H9 (cell line): ENCODE data around the gene MUS81. TPM values are rescaled to one million over a fixed set of nuclear protein-coding genes. Genes with fewer than 3 reads are reported as not detected.

ENCODE experiments used
- DNase-seq: peaks from one replicate; pipeline ENCODE4 v3.0.0-alpha.2; 2017
- H2AFZ ChIP-seq: one replicate; pipeline ENCODE4 v1.6.1; 2013; ENCODE audit warnings: mild to moderate bottlenecking, low read length, control low read depth, moderate library complexity
- H2AK5ac ChIP-seq: 2 replicates; pipeline ENCODE4 v1.6.1; 2013; ENCODE audit warnings: low read length, control low read depth, mixed read lengths; ENCODE audit not compliant: insufficient read length
- H2BK120ac ChIP-seq: one replicate; pipeline ENCODE4 v1.6.1; 2013; ENCODE audit warnings: low read depth, mild to moderate bottlenecking, low read length, control low read depth, inconsistent platforms; ENCODE audit not compliant: poor library complexity, severe bottlenecking
- H2BK12ac ChIP-seq: 2 replicates; pipeline ENCODE4 v1.6.1; 2013; ENCODE audit warnings: low read length, control low read depth, mixed read lengths, low read depth; ENCODE audit not compliant: insufficient read length
- H2BK15ac ChIP-seq: 2 replicates; pipeline ENCODE4 v1.6.1; 2013; ENCODE audit warnings: low read depth, low read length, control low read depth
- H2BK20ac ChIP-seq: one replicate; pipeline ENCODE4 v1.6.1; 2013; ENCODE audit warnings: low read depth, mild to moderate bottlenecking, low read length, control low read depth, inconsistent platforms; ENCODE audit not compliant: poor library complexity, severe bottlenecking
- H2BK5ac ChIP-seq: 2 replicates; pipeline ENCODE4 v1.6.1; 2013; ENCODE audit warnings: low read length, control low read depth, mixed read lengths; ENCODE audit not compliant: insufficient read length
- H3K14ac ChIP-seq: 2 replicates; pipeline ENCODE4 v1.6.1; 2013; ENCODE audit warnings: low read length, control low read depth; ENCODE audit not compliant: insufficient read depth
- H3K18ac ChIP-seq: 2 replicates; pipeline ENCODE4 v1.6.1; 2013; ENCODE audit warnings: low read depth, mild to moderate bottlenecking, mixed read lengths, low read length, control low read depth; ENCODE audit not compliant: insufficient read length
- H3K23ac ChIP-seq: 2 replicates; pipeline ENCODE4 v1.6.1; 2013; ENCODE audit warnings: low read length, control low read depth, mixed read lengths, low read depth; ENCODE audit not compliant: insufficient read length
- H3K23me2 ChIP-seq: 2 replicates; pipeline ENCODE4 v1.6.1; 2013; ENCODE audit warnings: low read depth, mild to moderate bottlenecking, mixed read lengths, low read length, control low read depth; ENCODE audit not compliant: insufficient read length, poor library complexity, severe bottlenecking
- H3K27ac ChIP-seq: 2 replicates; pipeline ENCODE4 v1.5.1; 2013; ENCODE audit warnings: low read length, control low read depth, mixed read lengths, low read depth; ENCODE audit not compliant: insufficient read length
- H3K27me3 ChIP-seq: 2 replicates; pipeline ENCODE4 v1.6.1; 2013; ENCODE audit warnings: low read length, control low read depth, inconsistent platforms; ENCODE audit not compliant: insufficient read depth
- H3K4ac ChIP-seq: 2 replicates; pipeline ENCODE4 v1.6.1; 2013; ENCODE audit warnings: low read depth, mild to moderate bottlenecking, control low read depth, inconsistent platforms, low read length, moderate library complexity
- H3K4me1 ChIP-seq: 2 replicates; pipeline ENCODE4 v1.6.1; 2013; ENCODE audit warnings: low read length, control low read depth, inconsistent platforms; ENCODE audit not compliant: insufficient read depth
- H3K4me2 ChIP-seq: 2 replicates; pipeline ENCODE4 v1.6.1; 2013; ENCODE audit warnings: low read length, control low read depth, mixed read lengths; ENCODE audit not compliant: insufficient read length, insufficient read depth
- H3K56ac ChIP-seq: 2 replicates; pipeline ENCODE4 v1.6.1; 2013; ENCODE audit warnings: low read depth, mild to moderate bottlenecking, mixed read lengths, low read length, control low read depth; ENCODE audit not compliant: insufficient read length
- H3K79me1 ChIP-seq: 2 replicates; pipeline ENCODE4 v1.6.1; 2013; ENCODE audit warnings: low read depth, mild to moderate bottlenecking, moderate library complexity, low read length, control low read depth, inconsistent platforms; ENCODE audit not compliant: insufficient read depth, poor library complexity, severe bottlenecking
- H3K79me2 ChIP-seq: 2 replicates; pipeline ENCODE4 v1.6.1; 2013; ENCODE audit warnings: low read length, control low read depth, inconsistent platforms; ENCODE audit not compliant: insufficient read depth
- H3K9ac ChIP-seq: 2 replicates; pipeline ENCODE4 v1.6.1; 2013; ENCODE audit warnings: low read length, control low read depth, mixed read lengths; ENCODE audit not compliant: insufficient read length; ENCODE audit errors: extremely low read depth
- H3K9me3 ChIP-seq: one replicate; pipeline ENCODE4 v1.6.1; 2013; ENCODE audit warnings: low read depth, low read length, inconsistent platforms; ENCODE audit not compliant: control insufficient read depth
- H3T11ph ChIP-seq: one replicate; pipeline ENCODE4 v1.6.1; 2013; ENCODE audit warnings: mild to moderate bottlenecking, low read length, control low read depth, inconsistent platforms
- H4K20me1 ChIP-seq: one replicate; pipeline ENCODE4 v1.6.1; 2013; ENCODE audit not compliant: control insufficient read depth, insufficient read length, insufficient read depth
- H4K5ac ChIP-seq: 2 replicates; pipeline ENCODE4 v1.6.1; 2013; ENCODE audit warnings: low read depth, mild to moderate bottlenecking, mixed read lengths, low read length, control low read depth; ENCODE audit not compliant: insufficient read length
- H4K8ac ChIP-seq: replicated peaks from 2 replicates; pipeline ENCODE4 v1.6.1; 2013; ENCODE audit warnings: low read length, control low read depth, mixed read lengths, low read depth; ENCODE audit not compliant: insufficient read length
- H4K91ac ChIP-seq: 2 replicates; pipeline ENCODE4 v1.6.1; 2013; ENCODE audit warnings: low read depth, mild to moderate bottlenecking, moderate library complexity, mixed read lengths, low read length, control low read depth; ENCODE audit not compliant: insufficient read length
- H3K27ac Mint-ChIP-seq, 3 experiments: 2 replicates in 2 of 3; 3 replicates in 1 of 3; pipeline ENCODE4 v1.8.0; 2020 to 2021; ENCODE audit warnings: mixed read lengths in 3 of 3, mild to moderate bottlenecking in 1 of 3, moderate library complexity in 1 of 3
- H3K27me3 Mint-ChIP-seq: 2 replicates; pipeline ENCODE4 v1.8.0; 2021; ENCODE audit warnings: low read depth, mild to moderate bottlenecking, moderate library complexity, mixed read lengths
- H3K36me3 Mint-ChIP-seq, 3 experiments: 2 replicates in 2 of 3; 3 replicates in 1 of 3; pipeline ENCODE4 v1.8.0; 2020 to 2021; ENCODE audit warnings: low read depth in 3 of 3, mixed read lengths in 3 of 3; ENCODE audit not compliant: insufficient read depth in 1 of 3
- H3K4me1 Mint-ChIP-seq, 2 experiments: 2 replicates each; pipeline ENCODE4 v1.8.0; 2020; ENCODE audit warnings: mixed read lengths in 2 of 2
- H3K4me3 Mint-ChIP-seq, 2 experiments: 2 replicates in 1 of 2; 3 replicates in 1 of 2; pipeline ENCODE4 v1.8.0; 2020 to 2021; ENCODE audit warnings: mild to moderate bottlenecking in 2 of 2, mixed read lengths in 2 of 2, moderate library complexity in 1 of 2
- H3K9me3 Mint-ChIP-seq, 2 experiments: 2 replicates in 1 of 2; 3 replicates in 1 of 2; pipeline ENCODE4 v1.8.0; 2020; ENCODE audit warnings: mild to moderate bottlenecking in 2 of 2, mixed read lengths in 2 of 2, moderate library complexity in 1 of 2
- WGBS: extraction: QIAGEN DNeasy Blood & Tissue Kit; methylation state at CpG from one replicate; pipeline ENCODE4 v1.1.7; 2013; ENCODE audit warnings: missing lambda C conversion rate, low lambda C conversion rate, mixed read lengths; ENCODE audit not compliant: insufficient read length; ENCODE audit errors: extremely low coverage; 5-methylcytosine and 5-hydroxymethylcytosine counted together
- total RNA-seq: library from RNA; stranded (reverse); gene quantifications from 2 replicates; pipeline ENCODE4 v1.2.1, GENCODE V29; 2021
- TF ChIP-seq, protein P1 (sequence below): fragments of 200-600 bp; sonication (generic); conservative IDR thresholded peaks from 3 replicates; pipeline ENCODE4 v1.8.0; 2021; ENCODE audit warnings: antibody characterized with exemption, mild to moderate bottlenecking

Gene MUS81
- total RNA-seq, 1 experiment from 2014 or later, result 49.2 TPM

DNA sequence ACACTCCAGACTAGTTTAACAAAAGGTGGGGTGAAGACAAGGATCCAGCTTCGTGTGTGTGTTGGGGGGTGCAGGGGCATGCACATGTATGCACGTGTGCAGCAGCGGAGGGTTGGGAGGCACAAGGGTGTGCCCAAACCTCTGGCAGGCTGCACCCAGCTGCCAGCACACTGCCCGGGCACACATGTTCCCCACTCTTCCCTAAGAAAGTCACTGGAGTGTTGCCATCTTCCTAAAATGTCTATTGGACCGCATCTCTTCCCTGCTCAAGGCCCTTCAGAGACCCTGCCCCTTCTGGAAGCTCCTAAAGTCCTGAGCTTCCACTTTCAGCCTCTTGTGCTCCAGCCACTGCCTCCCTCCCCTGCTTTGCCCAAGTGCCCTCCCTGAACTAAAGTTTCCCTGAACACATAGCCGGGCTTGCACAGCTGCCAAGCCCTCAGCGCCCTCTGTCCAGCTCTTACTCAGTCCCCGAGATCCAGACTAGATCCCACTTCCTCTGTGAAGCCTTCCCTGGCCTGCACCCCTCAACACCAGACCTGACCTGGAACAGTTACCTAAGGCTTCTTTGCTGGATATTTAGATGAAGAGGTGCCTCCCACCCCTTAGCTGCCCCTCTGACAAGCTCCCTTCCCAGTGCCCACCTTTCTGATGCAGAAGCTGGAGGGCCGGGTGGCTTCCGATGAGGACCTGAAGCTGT is 8.3 kb upstream of the MUS81 start:
- Histone ChIP-seq H3K27ac (no peak overlapping the region), H3K14ac (no peak overlapping the region), H3K23ac (no peak overlapping the region), H3T11ph (no peak overlapping the region), H3K4me1 (no peaks in the 10 kb centered on the region), H2BK15ac (no peak overlapping the region), H3K9ac (no peak overlapping the region), H3K18ac (no peak overlapping the region), H3K4me2 (no peak overlapping the region), H3K27me3 (no peaks in the 10 kb centered on the region), H4K20me1 (no peaks in the 10 kb centered on the region), H4K5ac (no peak overlapping the region), H4K8ac (no peak overlapping the region), H3K79me2 (peaks cover 14% of the 10 kb centered on the region; the same call in 1 of the 2 replicates), H2BK120ac (no peak overlapping the region), H4K91ac (no peak overlapping the region), H2AFZ (no peak overlapping the region), H3K9me3 (no peaks in the 10 kb centered on the region), H2BK20ac (no peak overlapping the region), H2BK12ac (no peak overlapping the region), H3K4ac (no peak overlapping the region), H2AK5ac (no peak overlapping the region), H3K79me1 (peaks cover 3% of the 10 kb centered on the region), H3K56ac (no peak overlapping the region), H3K23me2 (peaks cover 7% of the 10 kb centered on the region), H2BK5ac (no peak overlapping the region)
- Mint-ChIP-seq H3K4me3 (peak overlapping the region in 1 of 2 experiments; percentile 36; a peak in 1 of 5 replicates), H3K9me3 (peaks cover 3 to 7% of the 10 kb centered on the region in 2 experiments; a peak in 2 of 5 replicates), H3K4me1 (peaks cover 21 to 25% of the 10 kb centered on the region in 2 experiments), H3K27ac (peak overlapping the region; percentile 19 to 77 (median 69); a peak in 4 of 7 replicates), H3K27me3 (peaks cover 15% of the 10 kb centered on the region), H3K36me3 (peaks cover 47 to 58% (median 50%) of the 10 kb centered on the region in 3 experiments)
- TF ChIP-seq, protein P1, sequence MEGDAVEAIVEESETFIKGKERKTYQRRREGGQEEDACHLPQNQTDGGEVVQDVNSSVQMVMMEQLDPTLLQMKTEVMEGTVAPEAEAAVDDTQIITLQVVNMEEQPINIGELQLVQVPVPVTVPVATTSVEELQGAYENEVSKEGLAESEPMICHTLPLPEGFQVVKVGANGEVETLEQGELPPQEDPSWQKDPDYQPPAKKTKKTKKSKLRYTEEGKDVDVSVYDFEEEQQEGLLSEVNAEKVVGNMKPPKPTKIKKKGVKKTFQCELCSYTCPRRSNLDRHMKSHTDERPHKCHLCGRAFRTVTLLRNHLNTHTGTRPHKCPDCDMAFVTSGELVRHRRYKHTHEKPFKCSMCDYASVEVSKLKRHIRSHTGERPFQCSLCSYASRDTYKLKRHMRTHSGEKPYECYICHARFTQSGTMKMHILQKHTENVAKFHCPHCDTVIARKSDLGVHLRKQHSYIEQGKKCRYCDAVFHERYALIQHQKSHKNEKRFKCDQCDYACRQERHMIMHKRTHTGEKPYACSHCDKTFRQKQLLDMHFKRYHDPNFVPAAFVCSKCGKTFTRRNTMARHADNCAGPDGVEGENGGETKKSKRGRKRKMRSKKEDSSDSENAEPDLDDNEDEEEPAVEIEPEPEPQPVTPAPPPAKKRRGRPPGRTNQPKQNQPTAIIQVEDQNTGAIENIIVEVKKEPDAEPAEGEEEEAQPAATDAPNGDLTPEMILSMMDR, result no peak
- peak; percentile 27 for DNase-seq
- WGBS, result no CpG with 5 or more reads among the region's 10 CpGs
